Hepatocyte (in vitro differentiated cells): ENCODE measurements around the gene SLC44A3. TPM values are rescaled to one million over a fixed set of nuclear protein-coding genes. Genes with fewer than 3 reads are reported as not detected.
A peak's percentile ranks its signal among the peaks of the same experiment; 100 is the strongest.

ENCODE experiments used
- DNase-seq: peaks from one replicate; pipeline ENCODE4 v3.0.0-alpha.2; 2016; ENCODE audit warnings: low spot score
- H2AFZ ChIP-seq: fragments of 200-600 bp; sonication (generic); 2 replicates; pipeline ENCODE4 v1.6.0; 2016; ENCODE audit warnings: antibody characterized with exemption, mild to moderate bottlenecking
- H3K27ac ChIP-seq: fragments of 200-600 bp; sonication (generic); 2 replicates; pipeline ENCODE4 v1.5.1; 2016; ENCODE audit warnings: mild to moderate bottlenecking
- H3K27me3 ChIP-seq: fragments of 200-600 bp; sonication (generic); 2 replicates; pipeline ENCODE4 v1.6.1; 2016
- H3K36me3 ChIP-seq: fragments of 200-600 bp; sonication (generic); replicated peaks from 2 replicates; pipeline ENCODE4 v1.5.1; 2016; ENCODE audit warnings: low read depth; ENCODE audit not compliant: insufficient read depth
- H3K4me1 ChIP-seq: fragments of 200-600 bp; sonication (generic); 2 replicates; pipeline ENCODE4 v1.5.1; 2016; ENCODE audit warnings: mild to moderate bottlenecking, moderate library complexity; ENCODE audit not compliant: insufficient read depth
- H3K4me2 ChIP-seq: fragments of 200-600 bp; sonication (generic); 2 replicates; pipeline ENCODE4 v1.6.0; 2016
- H3K4me3 ChIP-seq: fragments of 200-600 bp; sonication (generic); 2 replicates; pipeline ENCODE4 v1.5.1; 2016; ENCODE audit warnings: mild to moderate bottlenecking
- H3K79me2 ChIP-seq: fragments of 200-600 bp; sonication (generic); 2 replicates; pipeline ENCODE4 v1.6.0; 2017; ENCODE audit warnings: mild to moderate bottlenecking
- H3K9me2 ChIP-seq: fragments of 200-600 bp; sonication (generic); replicated peaks from 2 replicates; pipeline ENCODE4 v1.6.0; 2017; ENCODE audit warnings: mild to moderate bottlenecking; ENCODE audit not compliant: insufficient read depth
- H3K9me3 ChIP-seq: fragments of 200-600 bp; sonication (generic); 2 replicates; pipeline ENCODE4 v1.5.1; 2016; ENCODE audit warnings: low read depth, mild to moderate bottlenecking
- H4K20me1 ChIP-seq: fragments of 200-600 bp; sonication (generic); 2 replicates; pipeline ENCODE4 v1.6.0; 2016; ENCODE audit warnings: mild to moderate bottlenecking; ENCODE audit not compliant: insufficient read depth, poor library complexity, severe bottlenecking
- EZH2 ChIP-seq: fragments of 200-600 bp; sonication (generic); IDR thresholded peaks from 2 replicates; pipeline ENCODE4 v1.6.1; 2016; ENCODE audit warnings: antibody characterized with exemption, mild to moderate bottlenecking, borderline replicate concordance
- EZH2phosphoT487 ChIP-seq: fragments of 200-600 bp; sonication (generic); IDR thresholded peaks from one replicate; pipeline ENCODE4 v1.6.1; 2018; ENCODE audit warnings: antibody characterized with exemption, mild to moderate bottlenecking, low read depth, moderate library complexity; ENCODE audit not compliant: unreplicated experiment, severe bottlenecking
- WGBS: methylation state at CpG from one replicate; pipeline ENCODE4 v1.1.6; 2016; ENCODE audit warnings: low lambda C conversion rate; ENCODE audit errors: missing lambda C conversion rate; 5-methylcytosine and 5-hydroxymethylcytosine counted together
- polyA plus RNA-seq: library from polyadenylated mRNA; unstranded; fragments of >200 nt; fragmentation: Nextera tagmentation; extraction: Ambion mirVana; gene quantifications from 2 replicates; pipeline ENCODE4 v1.2.1, GENCODE V29; 2016
- total RNA-seq: library from RNA; depleted of rRNA; stranded (reverse); fragments of >200 nt; gene quantifications from 2 replicates; pipeline ENCODE4 v1.2.3, GENCODE V29; 2014
- TF ChIP-seq, protein P1 (sequence below): fragments of 200-600 bp; sonication (generic); IDR thresholded peaks from 2 replicates; pipeline ENCODE4 v1.5.1; 2016; ENCODE audit warnings: antibody characterized with exemption, mild to moderate bottlenecking; ENCODE audit not compliant: poor library complexity

SLC44A3 gene
- total and polyA plus RNA-seq, 2 experiments from 2014 or later, result 51.5 to 55.3 TPM

DNA sequence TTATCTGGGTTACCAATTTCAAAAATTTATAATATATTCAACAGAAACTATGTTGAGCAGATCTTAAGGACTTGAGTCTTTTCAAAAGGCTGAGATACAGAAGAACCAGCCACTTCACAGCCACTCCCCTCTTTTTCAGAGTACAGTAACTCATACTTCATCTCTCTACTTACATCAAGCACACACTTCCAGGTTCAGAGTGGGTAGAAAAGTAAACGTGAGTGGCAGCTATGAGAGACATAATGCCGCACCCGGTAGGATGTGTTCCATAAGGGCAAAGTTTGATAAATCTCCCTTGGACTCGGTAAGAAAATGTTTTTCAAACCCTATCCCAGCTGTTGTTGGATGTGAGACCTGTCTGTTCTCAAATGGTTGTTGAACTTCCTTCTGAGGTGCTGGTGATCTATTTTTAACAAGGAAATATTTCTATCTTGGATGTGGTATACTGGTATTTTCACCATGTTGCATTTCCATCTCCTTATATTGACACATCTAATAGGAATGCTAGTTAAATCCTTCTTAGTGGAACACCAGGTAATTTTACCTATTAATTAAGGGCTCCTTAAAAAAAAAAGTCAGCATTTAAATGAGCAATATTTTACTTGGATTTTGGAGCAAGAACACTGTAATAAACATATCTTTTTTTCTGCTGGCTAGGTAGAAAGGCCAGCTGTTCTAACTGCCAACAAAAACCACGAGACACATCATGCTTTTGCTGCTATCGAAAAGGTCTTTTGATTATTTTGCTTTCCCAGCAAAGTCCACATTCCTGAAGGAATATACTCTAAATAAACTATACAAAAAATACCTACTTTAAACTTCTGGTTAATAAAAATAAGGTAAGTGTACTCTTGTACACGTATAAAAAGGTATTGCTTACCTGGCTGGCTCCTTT lies 78.6 kb downstream of the SLC44A3 start:
- Histone ChIP-seq H3K4me1 (peaks cover 14% of the 10 kb centered on the region), H3K4me3 (no peak overlapping the region), H3K27me3 (no peaks in the 10 kb centered on the region), H3K27ac (no peak overlapping the region), H3K79me2 (peaks cover 38% of the 10 kb centered on the region), H3K9me3 (no peaks in the 10 kb centered on the region), H3K36me3 (no peaks in the 10 kb centered on the region), H3K9me2 (no peaks in the 10 kb centered on the region), H2AFZ (no peak overlapping the region), H3K4me2 (no peak overlapping the region), H4K20me1 (peaks cover 2% of the 10 kb centered on the region)
- no peak for DNase-seq
- TF ChIP-seq EZH2 (no peak), EZH2phosphoT487 (no peak)
- TF ChIP-seq, protein P1, sequence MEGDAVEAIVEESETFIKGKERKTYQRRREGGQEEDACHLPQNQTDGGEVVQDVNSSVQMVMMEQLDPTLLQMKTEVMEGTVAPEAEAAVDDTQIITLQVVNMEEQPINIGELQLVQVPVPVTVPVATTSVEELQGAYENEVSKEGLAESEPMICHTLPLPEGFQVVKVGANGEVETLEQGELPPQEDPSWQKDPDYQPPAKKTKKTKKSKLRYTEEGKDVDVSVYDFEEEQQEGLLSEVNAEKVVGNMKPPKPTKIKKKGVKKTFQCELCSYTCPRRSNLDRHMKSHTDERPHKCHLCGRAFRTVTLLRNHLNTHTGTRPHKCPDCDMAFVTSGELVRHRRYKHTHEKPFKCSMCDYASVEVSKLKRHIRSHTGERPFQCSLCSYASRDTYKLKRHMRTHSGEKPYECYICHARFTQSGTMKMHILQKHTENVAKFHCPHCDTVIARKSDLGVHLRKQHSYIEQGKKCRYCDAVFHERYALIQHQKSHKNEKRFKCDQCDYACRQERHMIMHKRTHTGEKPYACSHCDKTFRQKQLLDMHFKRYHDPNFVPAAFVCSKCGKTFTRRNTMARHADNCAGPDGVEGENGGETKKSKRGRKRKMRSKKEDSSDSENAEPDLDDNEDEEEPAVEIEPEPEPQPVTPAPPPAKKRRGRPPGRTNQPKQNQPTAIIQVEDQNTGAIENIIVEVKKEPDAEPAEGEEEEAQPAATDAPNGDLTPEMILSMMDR, result no peak
- WGBS, result 90% methylated on average over 7 of the region's 7 CpGs

DNA sequence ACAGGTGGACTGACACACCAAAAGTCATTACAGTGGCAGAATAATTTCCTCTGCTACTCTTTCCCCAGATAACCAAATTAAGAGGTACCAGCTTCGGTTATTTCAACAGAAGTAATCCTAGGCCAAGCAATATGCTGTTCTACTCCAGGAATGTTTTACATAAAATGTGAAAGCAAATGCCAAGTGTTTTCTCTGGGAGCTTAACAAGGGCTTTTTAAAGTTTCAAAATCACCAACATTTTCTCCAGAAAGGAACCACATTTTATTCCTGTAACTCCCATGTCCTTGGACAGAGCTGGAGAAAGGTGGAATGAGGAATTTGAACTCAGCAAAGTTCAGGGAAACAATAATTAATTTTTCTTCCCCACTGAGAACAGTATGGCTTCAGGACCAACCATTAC lies 79.6 kb downstream of the SLC44A3 start:
- H3K27ac ChIP-seq, result peak overlapping the region; percentile 17
- peaks cover 6% of the 10 kb centered on the region for H3K4me1 ChIP-seq

DNA sequence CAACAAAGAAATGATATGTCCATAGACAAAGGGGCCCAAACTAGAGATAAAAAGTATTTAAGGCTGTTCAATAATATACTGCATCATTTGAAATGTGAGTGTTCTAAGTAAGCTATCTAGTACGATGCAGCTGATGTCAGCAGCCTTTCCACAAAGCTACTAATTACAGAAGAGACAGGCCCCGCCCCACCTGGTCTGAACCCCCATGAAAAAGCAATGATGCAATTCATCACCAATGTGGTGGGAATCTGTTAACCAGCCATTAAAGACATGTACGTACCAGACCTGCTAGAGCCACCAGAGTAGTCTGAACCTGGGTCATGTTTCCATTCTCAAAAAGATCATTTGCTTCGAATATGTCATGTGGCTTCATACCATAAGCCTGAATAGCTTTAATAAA lies 81.7 kb downstream of the SLC44A3 start:
- no peak overlapping the region for H3K4me2 ChIP-seq
- TF ChIP-seq EZH2phosphoT487, result no peak
- TF ChIP-seq, protein P1, result no peak
- no peak for TF ChIP-seq EZH2
- no peak overlapping the region for H3K27ac ChIP-seq
- peaks cover 6% of the 10 kb centered on the region for H3K4me1 ChIP-seq
- no peak for DNase-seq
- 86% methylated on average over 4 of the region's 4 CpGs for WGBS
- H2AFZ ChIP-seq, result no peak overlapping the region
- H3K36me3 ChIP-seq, result no peaks in the 10 kb centered on the region
- H3K4me3 ChIP-seq, result no peak overlapping the region
- peaks cover 32% of the 10 kb centered on the region for H4K20me1 ChIP-seq
- H3K9me2 ChIP-seq, result no peaks in the 10 kb centered on the region
- no peaks in the 10 kb centered on the region for H3K27me3 ChIP-seq
- H3K79me2 ChIP-seq, result peaks cover 69% of the 10 kb centered on the region
- no peaks in the 10 kb centered on the region for H3K9me3 ChIP-seq

More for the DNA sequence above, 79.6 kb downstream of the SLC44A3 start:
- Histone ChIP-seq H3K9me2 (no peaks in the 10 kb centered on the region), H3K4me3 (no peak overlapping the region), H3K4me2 (no peak overlapping the region), H3K9me3 (no peaks in the 10 kb centered on the region), H3K36me3 (no peaks in the 10 kb centered on the region), H2AFZ (no peak overlapping the region), H3K27me3 (no peaks in the 10 kb centered on the region), H3K79me2 (peaks cover 48% of the 10 kb centered on the region), H4K20me1 (peaks cover 12% of the 10 kb centered on the region)
- no peak for DNase-seq
- 89% methylated on average over 1 of the region's 1 CpG for WGBS
- no peak for TF ChIP-seq EZH2
- TF ChIP-seq, protein P1, result no peak
- no peak for TF ChIP-seq EZH2phosphoT487
